GM06990 (cell line): ENCODE measurements around the gene WDR86.

ENCODE experiments used
- DNase-seq: peaks from one replicate; pipeline ENCODE4 v3.0.0-alpha.2; 2011; ENCODE audit not compliant: insufficient read length; ENCODE audit errors: extremely low read depth
- H3K27me3 ChIP-seq: replicated peaks from 2 replicates; pipeline ENCODE4 v1.6.0; 2011; ENCODE audit warnings: low read length; ENCODE audit not compliant: control insufficient read depth, insufficient read depth
- H3K36me3 ChIP-seq: 2 replicates; pipeline ENCODE4 v1.5.1; 2011; ENCODE audit warnings: low read length; ENCODE audit not compliant: control insufficient read depth, insufficient read depth
- H3K4me3 ChIP-seq: replicated peaks from 2 replicates; pipeline ENCODE4 v1.5.1; 2011; ENCODE audit warnings: low read depth, mild to moderate bottlenecking, control low read depth, low read length
- TF ChIP-seq, protein P1 (sequence below): IDR thresholded peaks from 2 replicates; pipeline ENCODE4 v1.5.1; 2011; ENCODE audit warnings: low read length, control low read depth, mild to moderate bottlenecking, inconsistent platforms; ENCODE audit not compliant: insufficient read depth, poor library complexity, severe bottlenecking

WDR86 gene

DNA sequence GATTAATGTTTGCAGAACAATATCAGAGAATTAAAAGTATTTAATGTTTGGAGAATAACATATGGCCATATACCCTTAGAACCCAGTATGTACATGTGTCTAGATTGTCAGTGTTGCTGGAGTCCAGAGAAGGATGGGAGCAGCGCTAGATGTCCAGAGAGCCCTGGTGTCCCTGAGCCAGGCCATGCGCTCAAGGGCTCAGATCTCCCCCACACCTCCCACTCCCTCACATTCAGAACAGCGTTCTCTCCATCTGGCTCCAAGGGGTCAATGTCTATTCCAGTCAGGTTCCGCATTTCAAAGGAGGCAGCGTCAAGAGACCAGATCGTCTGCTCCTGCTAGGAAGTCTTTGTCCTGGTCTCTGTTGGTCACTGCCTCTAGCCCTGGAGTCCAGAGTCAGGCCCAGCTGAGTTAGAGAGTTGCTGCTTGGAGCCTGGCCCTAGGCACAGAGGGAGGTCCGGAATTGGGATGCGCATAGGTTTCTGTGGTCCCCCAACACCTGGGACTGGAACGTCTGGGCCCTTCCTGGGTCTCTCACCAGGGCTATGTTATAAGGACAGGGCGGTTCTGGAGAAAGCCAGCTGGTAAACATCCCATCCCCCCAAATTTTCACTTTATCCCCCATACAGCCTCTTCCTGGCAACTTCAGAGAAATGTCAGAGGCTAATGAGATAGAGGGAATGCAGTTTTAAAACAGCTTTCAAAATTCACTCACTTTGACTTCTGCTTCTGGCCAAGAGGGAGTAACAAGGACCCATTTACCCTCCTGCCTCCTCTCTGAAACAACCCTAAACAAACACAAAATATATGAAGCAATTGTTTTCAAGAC, 6.5 kb upstream of the WDR86 start:
- peaks cover 2% of the 10 kb centered on the region for H3K27me3 ChIP-seq
- H3K36me3 ChIP-seq = no peaks in the 10 kb centered on the region
- no peak overlapping the region for H3K4me3 ChIP-seq
- TF ChIP-seq, protein P1, sequence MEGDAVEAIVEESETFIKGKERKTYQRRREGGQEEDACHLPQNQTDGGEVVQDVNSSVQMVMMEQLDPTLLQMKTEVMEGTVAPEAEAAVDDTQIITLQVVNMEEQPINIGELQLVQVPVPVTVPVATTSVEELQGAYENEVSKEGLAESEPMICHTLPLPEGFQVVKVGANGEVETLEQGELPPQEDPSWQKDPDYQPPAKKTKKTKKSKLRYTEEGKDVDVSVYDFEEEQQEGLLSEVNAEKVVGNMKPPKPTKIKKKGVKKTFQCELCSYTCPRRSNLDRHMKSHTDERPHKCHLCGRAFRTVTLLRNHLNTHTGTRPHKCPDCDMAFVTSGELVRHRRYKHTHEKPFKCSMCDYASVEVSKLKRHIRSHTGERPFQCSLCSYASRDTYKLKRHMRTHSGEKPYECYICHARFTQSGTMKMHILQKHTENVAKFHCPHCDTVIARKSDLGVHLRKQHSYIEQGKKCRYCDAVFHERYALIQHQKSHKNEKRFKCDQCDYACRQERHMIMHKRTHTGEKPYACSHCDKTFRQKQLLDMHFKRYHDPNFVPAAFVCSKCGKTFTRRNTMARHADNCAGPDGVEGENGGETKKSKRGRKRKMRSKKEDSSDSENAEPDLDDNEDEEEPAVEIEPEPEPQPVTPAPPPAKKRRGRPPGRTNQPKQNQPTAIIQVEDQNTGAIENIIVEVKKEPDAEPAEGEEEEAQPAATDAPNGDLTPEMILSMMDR = no peak
- no peak for DNase-seq

- Histone ChIP-seq H3K27me3 (peaks cover 4% of the 10 kb centered on the region), H3K36me3 (no peaks in the 10 kb centered on the region), H3K4me3 (no peak overlapping the region)
- no peak for DNase-seq
- TF ChIP-seq, protein P1 = no peak
Observed at GRCh38 chr7:151415375-151416105, 5.7 kb upstream of the WDR86 start.

DNA sequence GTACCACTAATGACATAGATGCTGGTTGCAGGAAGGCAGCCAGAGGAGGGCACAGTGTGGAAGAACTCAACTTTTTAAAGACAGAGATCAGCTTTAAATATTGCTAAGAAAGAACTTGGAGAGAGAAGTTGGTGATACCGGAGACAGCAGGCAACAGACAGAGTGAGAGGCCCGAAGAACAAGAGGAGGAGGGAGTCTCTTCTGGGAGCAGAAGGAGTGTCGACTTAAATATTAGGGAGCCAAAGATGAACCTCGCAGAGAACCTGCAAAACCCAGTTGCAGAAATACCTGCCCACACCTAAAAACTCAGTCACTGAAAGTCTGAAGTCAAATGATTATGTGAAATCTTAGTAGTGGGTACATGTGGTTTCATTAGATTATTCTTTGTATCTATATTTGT, 3.4 kb upstream of the WDR86 start:
- Histone ChIP-seq H3K27me3 (peaks cover 4% of the 10 kb centered on the region), H3K4me3 (no peak overlapping the region), H3K36me3 (no peaks in the 10 kb centered on the region)
- TF ChIP-seq, protein P1 = no peak
- DNase-seq = no peak

GRCh38 chr7:151412318-151412717, 2.5 kb upstream of the WDR86 start:
- Histone ChIP-seq H3K27me3 (peaks cover 4% of the 10 kb centered on the region), H3K4me3 (no peak overlapping the region), H3K36me3 (no peaks in the 10 kb centered on the region)
- no peak for DNase-seq
- TF ChIP-seq, protein P1 = no peak

GRCh38 chr7:151411551-151411950, 1.7 kb upstream of the WDR86 start:
- Histone ChIP-seq H3K36me3 (no peaks in the 10 kb centered on the region), H3K4me3 (no peak overlapping the region), H3K27me3 (peaks cover 4% of the 10 kb centered on the region)
- TF ChIP-seq, protein P1 = no peak
- no peak for DNase-seq
